GM21367 (cell line): ENCODE data around the gene COL4A2.

Source experiments
- ATAC-seq: cut with Tn5 transposase; IDR thresholded peaks from one replicate; pipeline ENCODE4 v1.9.1; 2021; ENCODE audit not compliant: unreplicated experiment

COL4A2 gene

GRCh38 chr13:110272227-110272626 is 34.9 kb upstream of the COL4A2 start:
- no peak for ATAC-seq

GRCh38 chr13:110272651-110273050 is 34.4 kb upstream of the COL4A2 start:
- no peak for ATAC-seq

GRCh38 chr13:110273254-110273653 is 33.8 kb upstream of the COL4A2 start:
- no peak for ATAC-seq

- ATAC-seq = no peak
Measured at GRCh38 chr13:110274687-110275086, 32.4 kb upstream of the COL4A2 start.

GRCh38 chr13:110275931-110276552 is 31.0 kb upstream of the COL4A2 start:
- ATAC-seq = no peak

- no peak for ATAC-seq
Measured at GRCh38 chr13:110276553-110276950, 30.5 kb upstream of the COL4A2 start.

GRCh38 chr13:110277357-110277975 is 29.6 kb upstream of the COL4A2 start:
- no peak for ATAC-seq

- no peak for ATAC-seq
Measured at GRCh38 chr13:110278859-110279258, 28.2 kb upstream of the COL4A2 start.

GRCh38 chr13:110279684-110280083 is 27.4 kb upstream of the COL4A2 start:
- ATAC-seq = no peak

GRCh38 chr13:110280231-110280813 is 26.8 kb upstream of the COL4A2 start:
- no peak for ATAC-seq

- no peak for ATAC-seq
Measured at GRCh38 chr13:110280985-110281688, 25.9 kb upstream of the COL4A2 start.

- no peak for ATAC-seq
Measured at GRCh38 chr13:110281736-110282135, 25.3 kb upstream of the COL4A2 start.

- ATAC-seq = no peak
Measured at GRCh38 chr13:110282316-110282841, 24.7 kb upstream of the COL4A2 start.

- no peak for ATAC-seq
Measured at GRCh38 chr13:110283736-110284517, 23.2 kb upstream of the COL4A2 start.

GRCh38 chr13:110284779-110285484 is 22.2 kb upstream of the COL4A2 start:
- no peak for ATAC-seq

GRCh38 chr13:110285991-110286832 is 20.9 kb upstream of the COL4A2 start:
- no peak for ATAC-seq

GRCh38 chr13:110286833-110287819 is 20.0 kb upstream of the COL4A2 start:
- ATAC-seq = no peak

GRCh38 chr13:110289174-110289573 is 17.9 kb upstream of the COL4A2 start:
- no peak for ATAC-seq
